Fibroblast of skin of right quadriceps (primary cell): ENCODE data around the gene APH1B.

Experiments used
- DNase-seq: peaks from one replicate; pipeline ENCODE4 v3.0.0-alpha.2; 2013

The APH1B gene

GRCh38 chr15:63254991-63255390 is 22.4 kb upstream of the APH1B start:
- no peak for DNase-seq

GRCh38 chr15:63255489-63255990 is 21.9 kb upstream of the APH1B start:
- DNase-seq, result no peak

- DNase-seq, result peak; percentile 91
Observed at GRCh38 chr15:63256433-63257274, 20.8 kb upstream of the APH1B start.

GRCh38 chr15:63258658-63259057 is 18.7 kb upstream of the APH1B start:
- no peak for DNase-seq

- no peak for DNase-seq
Observed at GRCh38 chr15:63260791-63261190, 16.6 kb upstream of the APH1B start.

GRCh38 chr15:63261311-63261710 is 16.1 kb upstream of the APH1B start:
- DNase-seq, result no peak

- DNase-seq, result no peak
Observed at GRCh38 chr15:63263519-63263918, 13.9 kb upstream of the APH1B start.

- no peak for DNase-seq
Observed at GRCh38 chr15:63264688-63265293, 12.6 kb upstream of the APH1B start.

GRCh38 chr15:63274427-63274826 is 3.0 kb upstream of the APH1B start:
- DNase-seq, result no peak

GRCh38 chr15:63276342-63277037 is 915 bp upstream of the APH1B start:
- DNase-seq, result no peak

- no peak for DNase-seq
Observed at GRCh38 chr15:63277893-63278456, 570 bp downstream of the APH1B start.

GRCh38 chr15:63283126-63283525 is 5.7 kb downstream of the APH1B start:
- DNase-seq, result no peak

- DNase-seq, result no peak
Observed at GRCh38 chr15:63284335-63284734, 6.9 kb downstream of the APH1B start.

GRCh38 chr15:63287109-63287508 is 9.7 kb downstream of the APH1B start:
- DNase-seq, result peak; percentile 29

- DNase-seq, result peak; percentile 9
Observed at GRCh38 chr15:63288342-63288741, 10.9 kb downstream of the APH1B start.

GRCh38 chr15:63288778-63289378 is 11.5 kb downstream of the APH1B start:
- peak; percentile 66 for DNase-seq

GRCh38 chr15:63291507-63291906 is 14.1 kb downstream of the APH1B start:
- peak; percentile 96 for DNase-seq

- no peak for DNase-seq
Observed at GRCh38 chr15:63292241-63292640, 14.8 kb downstream of the APH1B start.

- peak; percentile 53 for DNase-seq
Observed at GRCh38 chr15:63292771-63293170, 15.4 kb downstream of the APH1B start.

- no peak for DNase-seq
Observed at GRCh38 chr15:63294359-63294758, 17.0 kb downstream of the APH1B start.

GRCh38 chr15:63295341-63295740 is 17.9 kb downstream of the APH1B start:
- no peak for DNase-seq

- DNase-seq, result no peak
Observed at GRCh38 chr15:63296195-63296594, 18.8 kb downstream of the APH1B start.
